ENCODE measurements around the gene RXFP1.

RXFP1 gene

DNA sequence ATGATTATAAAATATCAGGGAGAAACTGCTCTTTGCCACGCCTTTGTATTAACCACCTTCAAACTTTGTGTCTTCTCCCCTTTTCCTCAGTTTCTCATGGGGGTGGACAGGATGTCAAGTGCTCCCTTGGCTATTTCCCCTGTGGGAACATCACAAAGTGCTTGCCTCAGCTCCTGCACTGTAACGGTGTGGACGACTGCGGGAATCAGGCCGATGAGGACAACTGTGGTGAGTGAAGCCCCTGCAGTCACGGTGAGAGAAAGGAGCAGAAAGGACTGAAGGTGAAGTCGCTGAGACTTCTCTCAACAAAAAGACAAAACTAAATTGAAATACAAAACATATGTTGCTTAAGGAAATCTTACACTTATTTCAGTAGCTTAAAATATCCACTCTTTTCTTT, 50.9 kb downstream of the RXFP1 start:
- Mint-ChIP-seq H3K27me3 (ENCODE audit: low read depth) (no peaks in the 10 kb centered on the region), H3K4me3 (no peak overlapping the region), H3K36me3 (ENCODE audit: low read depth) (no peaks in the 10 kb centered on the region), H3K27ac (no peak overlapping the region), H3K4me1 (ENCODE audit: low read depth) (no peaks in the 10 kb centered on the region), H3K9me3 (no peaks in the 10 kb centered on the region)
- DNase-seq (ENCODE audit: low spot score), result no peak

- H3K4me1 Mint-ChIP-seq (ENCODE audit: low read depth), result no peaks in the 10 kb centered on the region
- H3K27ac Mint-ChIP-seq, result no peak overlapping the region
- H3K4me3 Mint-ChIP-seq, result no peak overlapping the region
- H3K36me3 Mint-ChIP-seq (ENCODE audit: low read depth), result no peaks in the 10 kb centered on the region
- no peaks in the 10 kb centered on the region for H3K9me3 Mint-ChIP-seq
- DNase-seq (ENCODE audit: low spot score), result no peak
- no peaks in the 10 kb centered on the region for H3K27me3 Mint-ChIP-seq (ENCODE audit: low read depth)
These were observed 56.8 kb downstream of the RXFP1 start for GRCh38 chr4:158578476-158578875.

DNA sequence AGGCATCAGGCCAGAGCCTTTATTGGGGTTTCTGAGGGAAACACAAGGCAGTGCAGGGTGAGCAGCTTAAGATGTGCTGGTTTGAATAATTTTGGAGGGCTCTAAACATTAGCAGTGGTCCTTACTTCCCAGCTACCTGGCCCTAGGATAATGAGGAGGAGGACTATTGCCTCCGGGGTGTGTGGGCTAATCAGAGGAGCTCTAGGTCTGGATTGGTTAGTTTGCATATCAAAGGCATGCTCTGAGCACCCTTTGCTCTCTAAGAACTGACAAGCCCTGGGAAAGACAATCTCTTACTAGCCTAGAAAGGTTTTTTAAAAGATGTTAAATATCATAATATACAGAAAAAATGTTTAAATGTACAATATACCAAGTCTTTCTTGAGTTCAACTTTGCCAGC, 58.4 kb downstream of the RXFP1 start:
- Mint-ChIP-seq H3K36me3 (ENCODE audit: low read depth) (no peaks in the 10 kb centered on the region), H3K27ac (no peak overlapping the region), H3K4me3 (no peak overlapping the region), H3K4me1 (ENCODE audit: low read depth) (no peaks in the 10 kb centered on the region), H3K9me3 (no peaks in the 10 kb centered on the region), H3K27me3 (ENCODE audit: low read depth) (peaks cover 3% of the 10 kb centered on the region)
- no peak for DNase-seq (ENCODE audit: low spot score)

- DNase-seq (ENCODE audit: low spot score), result no peak
- Mint-ChIP-seq H3K27me3 (ENCODE audit: low read depth) (peaks cover 3% of the 10 kb centered on the region), H3K36me3 (ENCODE audit: low read depth) (no peaks in the 10 kb centered on the region), H3K9me3 (no peaks in the 10 kb centered on the region), H3K4me1 (ENCODE audit: low read depth) (no peaks in the 10 kb centered on the region), H3K4me3 (no peak overlapping the region), H3K27ac (no peak overlapping the region)
These were observed 59.5 kb downstream of the RXFP1 start for GRCh38 chr4:158581161-158581560.

- Mint-ChIP-seq H3K4me3 (no peak overlapping the region), H3K4me1 (ENCODE audit: low read depth) (no peaks in the 10 kb centered on the region), H3K36me3 (ENCODE audit: low read depth) (no peaks in the 10 kb centered on the region), H3K27me3 (ENCODE audit: low read depth) (peaks cover 8% of the 10 kb centered on the region), H3K27ac (no peak overlapping the region), H3K9me3 (no peaks in the 10 kb centered on the region)
- DNase-seq (ENCODE audit: low spot score), result no peak
These were observed 65.2 kb downstream of the RXFP1 start for GRCh38 chr4:158586881-158587280.

- no peaks in the 10 kb centered on the region for H3K36me3 Mint-ChIP-seq (ENCODE audit: low read depth)
- H3K27ac Mint-ChIP-seq, result no peak overlapping the region
These were observed 66.6 kb downstream of the RXFP1 start for GRCh38 chr4:158588285-158588684.

GRCh38 chr4:158588777-158589176, 67.1 kb downstream of the RXFP1 start:
- no peak for DNase-seq (ENCODE audit: low spot score)
- no peak overlapping the region for H3K4me3 Mint-ChIP-seq
- no peak overlapping the region for H3K27ac Mint-ChIP-seq
- no peaks in the 10 kb centered on the region for H3K9me3 Mint-ChIP-seq
- H3K4me1 Mint-ChIP-seq (ENCODE audit: low read depth), result no peaks in the 10 kb centered on the region
- H3K27me3 Mint-ChIP-seq (ENCODE audit: low read depth), result peaks cover 8% of the 10 kb centered on the region
- H3K36me3 Mint-ChIP-seq (ENCODE audit: low read depth), result no peaks in the 10 kb centered on the region

More at GRCh38 chr4:158588285-158588684, 66.6 kb downstream of the RXFP1 start:
- no peak for DNase-seq (ENCODE audit: low spot score)
- Mint-ChIP-seq H3K27me3 (ENCODE audit: low read depth) (peaks cover 8% of the 10 kb centered on the region), H3K4me1 (ENCODE audit: low read depth) (no peaks in the 10 kb centered on the region), H3K4me3 (no peak overlapping the region), H3K9me3 (no peaks in the 10 kb centered on the region)

DNA sequence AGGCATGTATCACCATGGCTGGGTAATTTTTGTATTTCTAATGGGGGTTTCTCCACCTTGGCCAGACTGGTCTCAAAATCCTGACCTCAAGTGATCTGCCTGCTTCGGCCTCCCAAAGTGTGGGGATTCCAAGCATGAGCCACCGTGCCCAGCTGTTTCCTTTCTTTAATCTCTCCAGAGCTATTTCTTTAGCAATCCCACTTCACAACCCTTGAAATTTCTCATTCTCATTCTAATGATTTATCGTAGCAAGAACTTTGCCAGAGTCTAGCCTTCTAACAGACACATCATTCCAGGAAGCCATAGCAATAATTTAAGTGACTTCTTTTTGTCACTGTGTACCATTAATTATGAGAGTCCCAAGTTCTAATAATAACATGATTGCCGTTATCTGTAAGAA, 68.6 kb downstream of the RXFP1 start:
- Mint-ChIP-seq H3K4me3 (no peak overlapping the region), H3K27ac (no peak overlapping the region), H3K27me3 (ENCODE audit: low read depth) (peaks cover 7% of the 10 kb centered on the region), H3K36me3 (ENCODE audit: low read depth) (no peaks in the 10 kb centered on the region), H3K9me3 (no peaks in the 10 kb centered on the region), H3K4me1 (ENCODE audit: low read depth) (no peaks in the 10 kb centered on the region)
- no peak for DNase-seq (ENCODE audit: low spot score)

GRCh38 chr4:158590824-158591223, 69.1 kb downstream of the RXFP1 start:
- Mint-ChIP-seq H3K36me3 (ENCODE audit: low read depth) (no peaks in the 10 kb centered on the region), H3K4me3 (no peak overlapping the region), H3K27ac (no peak overlapping the region), H3K27me3 (ENCODE audit: low read depth) (peaks cover 7% of the 10 kb centered on the region), H3K4me1 (ENCODE audit: low read depth) (no peaks in the 10 kb centered on the region), H3K9me3 (no peaks in the 10 kb centered on the region)
- no peak for DNase-seq (ENCODE audit: low spot score)

DNA sequence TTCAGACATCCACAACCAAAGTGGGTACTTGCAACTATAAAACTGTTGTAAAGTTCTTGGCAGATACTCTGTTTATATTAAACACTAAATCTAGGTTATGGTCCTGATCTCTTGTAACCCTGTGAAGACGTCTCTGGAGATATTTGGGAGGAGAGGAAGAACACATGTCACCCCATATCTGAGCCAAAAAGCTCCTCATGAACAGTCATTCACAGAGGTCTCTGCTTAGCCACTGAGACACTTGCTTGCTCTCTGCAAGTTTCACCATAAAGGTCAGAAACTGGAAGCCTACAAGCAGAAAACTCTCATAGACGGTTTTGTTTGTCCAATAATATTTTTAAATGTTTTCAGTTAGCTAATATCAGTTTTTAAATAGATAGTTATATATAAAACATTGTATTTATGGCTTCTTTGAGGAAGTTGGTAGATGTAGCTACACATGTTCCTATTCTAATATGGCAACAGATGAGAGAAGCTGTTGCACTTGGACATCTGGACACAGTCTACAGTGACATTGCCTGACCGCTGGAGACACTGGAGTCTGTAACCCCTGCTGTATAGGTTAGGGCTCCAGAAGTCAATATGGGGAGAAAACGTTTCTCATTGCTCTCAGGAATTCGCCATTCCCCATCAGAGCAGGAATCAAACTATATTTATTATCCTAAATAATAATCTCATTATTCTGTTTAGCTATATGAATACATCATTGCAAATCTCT, 76.4 kb downstream of the RXFP1 start:
- Mint-ChIP-seq H3K9me3 (no peaks in the 10 kb centered on the region), H3K4me1 (ENCODE audit: low read depth) (no peaks in the 10 kb centered on the region), H3K27me3 (ENCODE audit: low read depth) (peaks cover 10% of the 10 kb centered on the region), H3K36me3 (ENCODE audit: low read depth) (no peaks in the 10 kb centered on the region), H3K4me3 (no peak overlapping the region), H3K27ac (no peak overlapping the region)
- DNase-seq (ENCODE audit: low spot score), result no peak

GRCh38 chr4:158599150-158599549, 77.5 kb downstream of the RXFP1 start:
- Mint-ChIP-seq H3K9me3 (no peaks in the 10 kb centered on the region), H3K4me1 (ENCODE audit: low read depth) (no peaks in the 10 kb centered on the region), H3K36me3 (ENCODE audit: low read depth) (no peaks in the 10 kb centered on the region), H3K27me3 (ENCODE audit: low read depth) (peaks cover 10% of the 10 kb centered on the region), H3K27ac (no peak overlapping the region), H3K4me3 (no peak overlapping the region)
- DNase-seq (ENCODE audit: low spot score), result no peak

DNA sequence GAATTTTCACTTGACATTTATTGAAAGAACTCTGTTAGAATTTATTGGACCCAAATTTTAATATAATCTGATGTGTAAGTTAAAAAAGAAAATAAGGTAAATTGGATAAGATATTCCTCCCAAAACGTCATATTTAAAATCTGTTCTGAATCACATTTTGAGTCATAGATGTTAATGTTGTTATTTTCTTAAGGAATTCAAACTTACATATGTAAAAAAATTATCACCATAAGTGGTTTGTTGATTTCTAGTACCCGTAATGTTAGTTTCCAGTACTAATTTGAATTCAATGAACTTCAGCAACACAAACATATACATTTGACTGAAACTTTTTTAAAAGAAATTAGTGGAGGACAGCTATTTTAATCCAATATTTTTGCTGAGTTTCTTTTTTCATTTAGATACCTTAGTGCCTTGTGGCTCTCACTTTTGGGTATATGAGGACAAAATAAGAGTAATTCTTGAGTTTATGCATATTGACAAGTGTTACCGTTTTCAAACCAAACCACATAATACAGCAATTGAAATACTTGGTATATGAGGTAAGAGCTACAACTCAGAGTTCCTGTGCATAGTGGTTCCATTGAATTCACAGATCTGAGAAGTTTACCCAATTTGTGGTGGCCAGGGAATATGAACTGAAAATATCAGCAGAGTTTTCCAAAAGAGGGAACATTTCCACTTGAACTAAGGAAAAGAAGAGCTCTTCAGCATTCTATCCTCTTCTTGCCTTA, 78.2 kb downstream of the RXFP1 start:
- Mint-ChIP-seq H3K4me1 (ENCODE audit: low read depth) (no peaks in the 10 kb centered on the region), H3K27me3 (ENCODE audit: low read depth) (peaks cover 9% of the 10 kb centered on the region), H3K9me3 (no peaks in the 10 kb centered on the region), H3K36me3 (ENCODE audit: low read depth) (no peaks in the 10 kb centered on the region), H3K4me3 (no peak overlapping the region), H3K27ac (no peak overlapping the region)
- no peak for DNase-seq (ENCODE audit: low spot score)

GRCh38 chr4:158604369-158604768, 82.7 kb downstream of the RXFP1 start:
- no peaks in the 10 kb centered on the region for H3K4me1 Mint-ChIP-seq (ENCODE audit: low read depth)
- no peaks in the 10 kb centered on the region for H3K9me3 Mint-ChIP-seq
- H3K36me3 Mint-ChIP-seq (ENCODE audit: low read depth), result no peaks in the 10 kb centered on the region
- no peak overlapping the region for H3K27ac Mint-ChIP-seq
- H3K4me3 Mint-ChIP-seq, result no peak overlapping the region
- H3K27me3 Mint-ChIP-seq (ENCODE audit: low read depth), result peaks cover 6% of the 10 kb centered on the region
- DNase-seq (ENCODE audit: low spot score), result no peak

DNA sequence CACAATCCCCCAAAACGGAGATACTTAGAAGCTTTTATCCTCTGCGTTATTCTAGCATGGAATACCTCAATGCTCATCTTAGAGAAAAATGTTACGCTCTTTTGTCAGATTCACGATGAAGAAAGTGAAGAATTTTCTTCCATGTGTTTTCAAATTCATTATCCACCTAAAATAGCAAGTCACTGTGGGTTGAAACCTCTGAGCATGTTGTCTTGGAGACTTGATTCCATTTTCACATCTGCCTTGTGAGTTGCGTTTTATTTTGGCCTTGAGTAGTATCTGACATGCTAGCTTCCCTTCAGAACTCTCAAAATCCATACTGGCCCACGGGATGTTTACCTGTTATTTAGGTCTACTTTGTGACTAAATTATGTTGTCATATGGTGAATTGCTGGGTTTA, 83.7 kb downstream of the RXFP1 start:
- Mint-ChIP-seq H3K4me1 (ENCODE audit: low read depth) (no peaks in the 10 kb centered on the region), H3K27ac (no peak overlapping the region), H3K27me3 (ENCODE audit: low read depth) (peaks cover 6% of the 10 kb centered on the region), H3K36me3 (ENCODE audit: low read depth) (no peaks in the 10 kb centered on the region), H3K4me3 (no peak overlapping the region), H3K9me3 (no peaks in the 10 kb centered on the region)
- no peak for DNase-seq (ENCODE audit: low spot score)

- no peaks in the 10 kb centered on the region for H3K4me1 Mint-ChIP-seq (ENCODE audit: low read depth)
- no peak overlapping the region for H3K4me3 Mint-ChIP-seq
- H3K27ac Mint-ChIP-seq, result no peak overlapping the region
- no peaks in the 10 kb centered on the region for H3K36me3 Mint-ChIP-seq (ENCODE audit: low read depth)
- peaks cover 6% of the 10 kb centered on the region for H3K27me3 Mint-ChIP-seq (ENCODE audit: low read depth)
- DNase-seq (ENCODE audit: low spot score), result no peak
- H3K9me3 Mint-ChIP-seq, result no peaks in the 10 kb centered on the region
These were observed 85.3 kb downstream of the RXFP1 start for GRCh38 chr4:158606969-158607368.
